RWPE2 (cell line): ENCODE data around the gene HPN.

Experiments
- ATAC-seq: fragments of 200-7000 bp; cut with Tn5 transposase; 3 replicates; pipeline ENCODE4 v1.9.1; 2021; ENCODE audit warnings: low read depth
- DNase-seq: peaks from one replicate; pipeline ENCODE4 v3.0.0-alpha.2; 2020; ENCODE audit warnings: low spot score
- H3K27ac ChIP-seq: fragments of 450-650 bp; 2 replicates; pipeline ENCODE4 v1.5.1; 2017; ENCODE audit warnings: mild to moderate bottlenecking; ENCODE audit not compliant: poor library complexity, severe bottlenecking
- H3K27me3 ChIP-seq: fragments of 250-450 bp; sonication (Bioruptor Pico); 2 replicates; pipeline ENCODE4 v1.5.1; 2021; ENCODE audit warnings: mild to moderate bottlenecking, moderate library complexity; ENCODE audit not compliant: insufficient read depth, poor library complexity, severe bottlenecking
- H3K36me3 ChIP-seq: fragments of 250-450 bp; sonication (Bioruptor Pico); 2 replicates; pipeline ENCODE4 v1.5.1; 2020; ENCODE audit warnings: low read depth, mild to moderate bottlenecking, moderate library complexity
- H3K4me1 ChIP-seq: fragments of 250-450 bp; sonication (Bioruptor Pico); 2 replicates; pipeline ENCODE4 v1.5.1; 2021; ENCODE audit warnings: mild to moderate bottlenecking, moderate library complexity; ENCODE audit not compliant: insufficient read depth, poor library complexity, severe bottlenecking
- H3K4me3 ChIP-seq: fragments of 250-450 bp; sonication (Bioruptor Pico); 2 replicates; pipeline ENCODE4 v1.5.1; 2021; ENCODE audit warnings: mild to moderate bottlenecking, moderate library complexity; ENCODE audit not compliant: severe bottlenecking
- H3K9me3 ChIP-seq: fragments of 250-450 bp; sonication (Bioruptor Pico); 2 replicates; pipeline ENCODE4 v1.5.1; 2021; ENCODE audit warnings: mild to moderate bottlenecking, moderate library complexity; ENCODE audit not compliant: severe bottlenecking
- CTCF ChIP-seq: fragments of 450-650 bp; IDR thresholded peaks from one replicate; pipeline ENCODE4 v1.5.1; 2017; ENCODE audit warnings: mild to moderate bottlenecking, moderate library complexity; ENCODE audit not compliant: poor library complexity, severe bottlenecking

The HPN gene

GRCh38 chr19:35059799-35060091 lies 18.2 kb downstream of the HPN start:
- TF ChIP-seq CTCF, result no peak
- H3K27me3 ChIP-seq, result no peaks in the 10 kb centered on the region
- no peaks in the 10 kb centered on the region for H3K4me1 ChIP-seq
- H3K27ac ChIP-seq, result no peak overlapping the region
- H3K4me3 ChIP-seq, result no peak overlapping the region
- H3K9me3 ChIP-seq, result no peaks in the 10 kb centered on the region
- DNase-seq (no peak), ATAC-seq (no peak)
- no peaks in the 10 kb centered on the region for H3K36me3 ChIP-seq

GRCh38 chr19:35060160-35060855 lies 18.8 kb downstream of the HPN start:
- H3K27ac ChIP-seq, result no peak overlapping the region
- H3K36me3 ChIP-seq, result no peaks in the 10 kb centered on the region
- ATAC-seq, result no peak
- DNase-seq, result no peak
- no peak overlapping the region for H3K4me3 ChIP-seq
- no peaks in the 10 kb centered on the region for H3K9me3 ChIP-seq
- H3K27me3 ChIP-seq, result no peaks in the 10 kb centered on the region
- H3K4me1 ChIP-seq, result no peaks in the 10 kb centered on the region
- TF ChIP-seq CTCF, result no peak

GRCh38 chr19:35061583-35062373 lies 20.3 kb downstream of the HPN start:
- no peaks in the 10 kb centered on the region for H3K36me3 ChIP-seq
- no peak overlapping the region for H3K27ac ChIP-seq
- DNase-seq, result no peak
- H3K4me3 ChIP-seq, result no peak overlapping the region
- no peaks in the 10 kb centered on the region for H3K9me3 ChIP-seq
- TF ChIP-seq CTCF, result no peak
- H3K4me1 ChIP-seq, result no peaks in the 10 kb centered on the region
- no peak for ATAC-seq
- H3K27me3 ChIP-seq, result no peaks in the 10 kb centered on the region

GRCh38 chr19:35062942-35063341 lies 21.4 kb downstream of the HPN start:
- Histone ChIP-seq H3K4me1 (no peaks in the 10 kb centered on the region), H3K4me3 (no peak overlapping the region), H3K36me3 (no peaks in the 10 kb centered on the region), H3K9me3 (no peaks in the 10 kb centered on the region), H3K27me3 (no peaks in the 10 kb centered on the region), H3K27ac (no peak overlapping the region)
- TF ChIP-seq CTCF, result no peak
- ATAC-seq, result no peak
- no peak for DNase-seq
